Measurements from ENCODE around the gene DACH1.

Gene DACH1

DNA sequence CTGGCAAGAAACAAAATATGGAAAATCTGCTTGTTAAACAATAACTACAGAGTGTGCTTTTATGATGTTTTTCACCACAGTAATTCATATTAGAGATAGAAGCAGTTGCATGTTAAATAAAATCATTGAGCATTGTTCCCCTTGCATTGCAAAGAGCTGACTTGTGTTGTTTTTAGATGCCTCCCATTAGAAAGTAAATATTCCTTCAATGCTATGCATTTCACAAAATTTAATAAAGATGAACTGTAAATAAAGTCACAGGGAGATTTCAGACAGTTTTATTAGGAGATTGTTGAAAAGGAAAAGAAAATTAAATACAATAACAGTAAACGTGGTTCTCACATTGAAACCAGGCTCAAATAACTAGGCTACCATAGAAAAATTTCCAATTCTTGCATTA is 429.3 kb downstream of the DACH1 start:
- no peak overlapping the region for H3K4me3 ChIP-seq (ENCODE audit: low read depth, low read length)
- no peak for DNase-seq (ENCODE audit: low read depth)
- TF ChIP-seq, protein P1, sequence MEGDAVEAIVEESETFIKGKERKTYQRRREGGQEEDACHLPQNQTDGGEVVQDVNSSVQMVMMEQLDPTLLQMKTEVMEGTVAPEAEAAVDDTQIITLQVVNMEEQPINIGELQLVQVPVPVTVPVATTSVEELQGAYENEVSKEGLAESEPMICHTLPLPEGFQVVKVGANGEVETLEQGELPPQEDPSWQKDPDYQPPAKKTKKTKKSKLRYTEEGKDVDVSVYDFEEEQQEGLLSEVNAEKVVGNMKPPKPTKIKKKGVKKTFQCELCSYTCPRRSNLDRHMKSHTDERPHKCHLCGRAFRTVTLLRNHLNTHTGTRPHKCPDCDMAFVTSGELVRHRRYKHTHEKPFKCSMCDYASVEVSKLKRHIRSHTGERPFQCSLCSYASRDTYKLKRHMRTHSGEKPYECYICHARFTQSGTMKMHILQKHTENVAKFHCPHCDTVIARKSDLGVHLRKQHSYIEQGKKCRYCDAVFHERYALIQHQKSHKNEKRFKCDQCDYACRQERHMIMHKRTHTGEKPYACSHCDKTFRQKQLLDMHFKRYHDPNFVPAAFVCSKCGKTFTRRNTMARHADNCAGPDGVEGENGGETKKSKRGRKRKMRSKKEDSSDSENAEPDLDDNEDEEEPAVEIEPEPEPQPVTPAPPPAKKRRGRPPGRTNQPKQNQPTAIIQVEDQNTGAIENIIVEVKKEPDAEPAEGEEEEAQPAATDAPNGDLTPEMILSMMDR (conservative IDR thresholded peaks at IDR 0.05; ENCODE audit: low read depth, low read length): no peak

DNA sequence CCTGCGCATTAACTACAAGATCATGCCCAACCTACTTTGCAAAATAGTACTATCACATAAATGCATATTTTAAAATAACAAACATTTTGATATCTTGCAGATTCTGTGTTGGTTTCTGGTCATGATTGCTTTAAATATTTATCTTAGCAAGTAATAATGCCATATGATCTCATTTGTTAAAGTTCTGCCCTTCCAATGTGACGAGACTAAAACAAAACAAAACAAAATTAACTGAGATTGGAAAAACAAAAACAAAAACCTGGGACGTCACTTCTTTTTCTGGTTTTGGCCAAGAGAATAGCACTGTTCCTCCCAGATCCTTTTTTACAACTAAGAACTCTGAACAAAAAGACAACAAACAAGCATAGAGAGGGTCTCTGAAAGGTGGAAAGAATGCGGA is 436.3 kb downstream of the DACH1 start:
- H3K4me3 ChIP-seq (ENCODE audit: low read depth, low read length): no peak overlapping the region
- DNase-seq (ENCODE audit: low read depth): no peak
- TF ChIP-seq, protein P1 (conservative IDR thresholded peaks at IDR 0.05; ENCODE audit: low read depth, low read length): no peak

DNA sequence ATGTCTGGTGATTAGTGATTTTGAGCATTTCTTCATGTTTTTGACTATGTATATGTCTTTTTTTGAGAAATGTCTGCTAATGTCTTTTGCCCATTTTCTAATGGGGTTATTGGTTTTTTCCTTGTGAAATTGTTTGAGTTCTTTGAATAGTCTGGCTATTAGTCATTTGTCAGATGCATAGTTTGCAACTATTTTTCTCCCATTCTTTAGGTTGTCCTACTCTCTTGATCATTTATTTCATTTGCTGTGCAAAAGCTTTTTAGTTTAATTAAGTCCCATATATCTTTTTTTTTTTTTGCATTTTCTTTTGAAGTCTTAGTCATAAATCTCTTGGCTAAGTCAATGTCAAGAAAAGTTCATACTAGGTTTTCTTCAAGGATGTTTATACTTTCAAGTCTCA is 449.8 kb downstream of the DACH1 start:
- no peak overlapping the region for H3K4me3 ChIP-seq (ENCODE audit: low read depth, low read length)
- DNase-seq (ENCODE audit: low read depth): peak; percentile 61
- TF ChIP-seq, protein P1 (conservative IDR thresholded peaks at IDR 0.05; ENCODE audit: low read depth, low read length): no peak

DNA sequence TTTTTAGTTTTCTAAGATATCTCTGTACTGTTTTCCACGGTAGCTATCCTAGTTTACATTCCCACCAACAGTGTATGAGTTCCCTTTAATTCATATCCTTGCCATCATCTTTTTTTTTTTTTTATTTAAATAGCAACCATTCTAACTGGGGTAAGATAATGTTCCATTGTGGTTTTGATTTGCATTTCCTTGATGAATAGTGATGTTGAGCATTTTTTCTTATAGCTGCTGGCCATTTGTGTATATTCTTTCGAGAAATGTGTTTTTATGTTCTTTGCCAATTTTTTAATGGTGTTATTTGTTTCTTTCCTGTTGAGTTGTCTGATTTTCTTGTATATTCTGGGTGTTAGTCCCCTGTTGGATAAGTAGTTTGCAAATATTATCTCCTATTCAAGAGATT is 454.8 kb downstream of the DACH1 start:
- DNase-seq (ENCODE audit: low read depth): no peak
- TF ChIP-seq, protein P1 (conservative IDR thresholded peaks at IDR 0.05; ENCODE audit: low read depth, low read length): no peak
- no peak overlapping the region for H3K4me3 ChIP-seq (ENCODE audit: low read depth, low read length)

GRCh38 chr13:71408416-71408815 is 458.6 kb downstream of the DACH1 start:
- TF ChIP-seq, protein P1 (conservative IDR thresholded peaks at IDR 0.05; ENCODE audit: low read depth, low read length): no peak
- no peak for DNase-seq (ENCODE audit: low read depth)
- no peak overlapping the region for H3K4me3 ChIP-seq (ENCODE audit: low read depth, low read length)

- TF ChIP-seq, protein P1 (conservative IDR thresholded peaks at IDR 0.05; ENCODE audit: low read depth, low read length): no peak
- no peak for DNase-seq (ENCODE audit: low read depth)
- H3K4me3 ChIP-seq (ENCODE audit: low read depth, low read length): no peak overlapping the region
Measured at GRCh38 chr13:71399631-71400215, 467.3 kb downstream of the DACH1 start.

DNA sequence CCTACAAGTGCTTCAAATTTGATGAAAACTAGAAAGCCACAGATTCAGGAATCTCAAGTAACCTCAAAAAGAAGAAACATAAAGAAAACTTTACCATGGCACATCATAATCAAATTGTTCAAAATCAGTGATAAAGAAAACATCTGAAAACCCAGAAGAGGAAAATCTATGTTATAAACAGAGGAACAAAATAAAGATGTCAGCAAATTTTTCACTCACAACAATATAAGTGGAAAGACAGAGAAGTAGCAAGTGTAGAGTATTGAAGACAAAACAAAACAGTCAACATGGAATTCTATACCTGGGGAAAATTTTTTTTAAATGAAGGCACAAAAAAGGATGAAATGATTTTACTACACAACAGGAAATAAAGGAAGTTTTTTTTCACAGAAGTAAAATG is 470.9 kb downstream of the DACH1 start:
- H3K4me3 ChIP-seq (ENCODE audit: low read depth, low read length): no peak overlapping the region
- no peak for DNase-seq (ENCODE audit: low read depth)
- TF ChIP-seq, protein P1 (conservative IDR thresholded peaks at IDR 0.05; ENCODE audit: low read depth, low read length): no peak
